ENCODE results near the gene TMA7B. TPM values are rescaled to one million over a fixed set of nuclear protein-coding genes. Genes with fewer than 3 reads are reported as not detected.

TMA7B gene
- total and polyA plus RNA-seq, 10 of the 15 experiments (the other 5 are each of a cell fraction or from before 2014, with no cell fraction given): 0.33 to 2.9 (median 1.8) TPM

- Histone ChIP-seq H3K27ac (ENCODE audit: control insufficient read depth, insufficient read depth) (no peak overlapping the region), H3K79me2 (ENCODE audit: control insufficient read depth, insufficient read depth, low read length) (no peaks in the 10 kb centered on the region), H3K4me1 (ENCODE audit: control insufficient read depth, insufficient read depth, low read length) (peaks cover 27% of the 10 kb centered on the region), H3K4me3 (no peak overlapping the region), H4K20me1 (ENCODE audit: control insufficient read depth, insufficient read depth) (no peaks in the 10 kb centered on the region), H3K27me3 (replicated peaks in 1 of 2; ENCODE audit: control insufficient read depth in 2 of 2, insufficient read depth in 2 of 2, low read length in 1 of 2) (no peaks in the 10 kb centered on the region), H3K9ac (ENCODE audit: control insufficient read depth, insufficient read depth, low read length) (no peak overlapping the region), H2AFZ (ENCODE audit: control insufficient read depth, low read depth, low read length) (no peak overlapping the region), H3K9me3 (replicated peaks; ENCODE audit: control insufficient read depth, insufficient read depth, low read length) (peaks cover 6% of the 10 kb centered on the region; the same call in 2 of the 3 replicates), H3K36me3 (ENCODE audit: control insufficient read depth in 2 of 2, insufficient read depth in 2 of 2, low read length in 1 of 2) (peaks cover 27 to 41% of the 10 kb centered on the region in 2 experiments), H3K4me2 (ENCODE audit: control insufficient read depth, insufficient read depth) (no peak overlapping the region)
- TF ChIP-seq BACH1 (IDR thresholded peaks at IDR 0.05; ENCODE audit: borderline replicate concordance): no peak
- no peak for TF ChIP-seq RELB (IDR thresholded peaks at IDR 0.05; ENCODE audit: low read depth)
- 0 out of 2 replicates have a peak, but pooled peaks have one; percentile 17 for TF ChIP-seq POLR2AphosphoS5 (IDR thresholded peaks at IDR 0.05; ENCODE audit: low read length)
- SMC1A ChIA-PET (ENCODE audit: uncharacterized antibody, unreplicated experiment): interaction anchor here (0.5 to 2.2 kb wide), 7 partner anchors 15 to 213 kb away, joined by 3 to 10 read pairs (median 3); no protein-coding TSS in a partner anchor
- in situ Hi-C loops (cut with MboI) (no loop called here), intact Hi-C loops (cut with micrococcal nuclease; ENCODE audit: unreplicated experiment) (no loop called here)
- RAD21 ChIA-PET (ENCODE audit: unreplicated experiment): no interaction called here
- CTCF ChIA-PET: interaction anchor here (1.2 to 1.4 kb wide), 5 partner anchors 14 to 59 kb away, joined by 3 to 6 read pairs (median 3); no protein-coding TSS in a partner anchor
- DNase-seq (ENCODE audit: low read depth, low spot score) (no peak), FAIRE-seq (no peak), ATAC-seq (no peak)
- BruUV-seq (replicated peaks): no TSS peak
- POLR2A ChIA-PET: interaction anchor here (1.3 kb wide), 1 partner anchor 13 kb away, joined by 3 read pairs; no protein-coding TSS in a partner anchor
- WGBS (ENCODE audit: insufficient coverage, insufficient replicate concordance, low lambda C conversion rate, missing lambda C conversion rate): 83% methylated on average over 5 of the region's 5 CpGs
Observed at GRCh38 chr22:39965748-39966147, 5.6 kb downstream of the TMA7B start.

- H3K27me3 ChIP-seq (replicated peaks in 1 of 2; ENCODE audit: control insufficient read depth in 2 of 2, insufficient read depth in 2 of 2, low read length in 1 of 2): no peaks in the 10 kb centered on the region
- intact Hi-C loops (cut with micrococcal nuclease; ENCODE audit: unreplicated experiment) (no loop called here), in situ Hi-C loops (cut with MboI) (no loop called here)
- no peak overlapping the region for H3K4me2 ChIP-seq (ENCODE audit: control insufficient read depth, insufficient read depth)
- no TSS peak for BruUV-seq (replicated peaks)
- no peaks in the 10 kb centered on the region for H3K79me2 ChIP-seq (ENCODE audit: control insufficient read depth, insufficient read depth, low read length)
- peaks cover 19% of the 10 kb centered on the region for H3K4me1 ChIP-seq (ENCODE audit: control insufficient read depth, insufficient read depth, low read length)
- FAIRE-seq (no peak), DNase-seq (ENCODE audit: low read depth, low spot score) (no peak), ATAC-seq (no peak)
- no peak overlapping the region for H2AFZ ChIP-seq (ENCODE audit: control insufficient read depth, low read depth, low read length)
- H3K27ac ChIP-seq (ENCODE audit: control insufficient read depth, insufficient read depth): no peak overlapping the region
- ChIA-PET SMC1A (ENCODE audit: uncharacterized antibody, unreplicated experiment) (interaction anchor here (0.5 to 2.2 kb wide), 5 partner anchors 16 to 214 kb away, joined by 3 to 10 read pairs (median 3); no protein-coding TSS in a partner anchor), CTCF (interaction anchor here (0.6 to 1.4 kb wide), 3 partner anchors 32 to 187 kb away, joined by 3 to 4 read pairs (median 4); no protein-coding TSS in a partner anchor), POLR2A (no interaction called here), RAD21 (ENCODE audit: unreplicated experiment) (no interaction called here)
- 52% methylated on average over 2 of the region's 2 CpGs for WGBS (ENCODE audit: insufficient coverage, insufficient replicate concordance, low lambda C conversion rate, missing lambda C conversion rate)
- H3K4me3 ChIP-seq: no peak overlapping the region
- peaks cover 30 to 45% of the 10 kb centered on the region in 2 experiments for H3K36me3 ChIP-seq (ENCODE audit: control insufficient read depth in 2 of 2, insufficient read depth in 2 of 2, low read length in 1 of 2)
- no peak overlapping the region for H3K9ac ChIP-seq (ENCODE audit: control insufficient read depth, insufficient read depth, low read length)
- H4K20me1 ChIP-seq (ENCODE audit: control insufficient read depth, insufficient read depth): no peaks in the 10 kb centered on the region
- peaks cover 6% of the 10 kb centered on the region; the same call in 2 of the 3 replicates for H3K9me3 ChIP-seq (replicated peaks; ENCODE audit: control insufficient read depth, insufficient read depth, low read length)
- no peak for TF ChIP-seq NR2C2 (IDR thresholded peaks at IDR 0.05; ENCODE audit: borderline replicate concordance, control insufficient read depth, insufficient read length, low read depth)
- TF ChIP-seq HDAC6 (IDR thresholded peaks at IDR 0.05; ENCODE audit: unreplicated experiment): no peak
- TF ChIP-seq EGR1 (IDR thresholded peaks at IDR 0.05; ENCODE audit: borderline replicate concordance in 1 of 2, low read depth in 2 of 2, low read length in 2 of 2): no peak
- no peak for TF ChIP-seq SMAD1 (IDR thresholded peaks at IDR 0.05; ENCODE audit: low read depth, partially characterized antibody)
- no peak for TF ChIP-seq ZNF207 (IDR thresholded peaks at IDR 0.05; ENCODE audit: borderline replicate concordance)
- no peak for TF ChIP-seq FOXK2 (IDR thresholded peaks at IDR 0.05)
- no peak for TF ChIP-seq EP300 (IDR thresholded peaks at IDR 0.05; ENCODE audit: borderline replicate concordance in 1 of 2, control insufficient read depth in 1 of 2, low read depth in 2 of 2, low read length in 2 of 2)
- no peak for TF ChIP-seq HSF1 (IDR thresholded peaks at IDR 0.05; ENCODE audit: low read depth, low read length)
- no peak for TF ChIP-seq WRNIP1 (IDR thresholded peaks at IDR 0.05; ENCODE audit: borderline replicate concordance, low read depth, low read length)
- no peak for TF ChIP-seq LARP7 (IDR thresholded peaks at IDR 0.05)
- no peak for TF ChIP-seq BMI1 (IDR thresholded peaks at IDR 0.05; ENCODE audit: borderline replicate concordance)
Observed at GRCh38 chr22:39966470-39966869, 6.3 kb downstream of the TMA7B start.

Data from GM12878 (cell line).